ENCODE data around the gene TTC7B.
A peak's percentile ranks its signal among the peaks of the same experiment; 100 is the strongest.

Gene TTC7B

GRCh38 chr14:90499908-90500664 lies 316.1 kb downstream of the TTC7B start:
- no peak for DNase-seq

DNA sequence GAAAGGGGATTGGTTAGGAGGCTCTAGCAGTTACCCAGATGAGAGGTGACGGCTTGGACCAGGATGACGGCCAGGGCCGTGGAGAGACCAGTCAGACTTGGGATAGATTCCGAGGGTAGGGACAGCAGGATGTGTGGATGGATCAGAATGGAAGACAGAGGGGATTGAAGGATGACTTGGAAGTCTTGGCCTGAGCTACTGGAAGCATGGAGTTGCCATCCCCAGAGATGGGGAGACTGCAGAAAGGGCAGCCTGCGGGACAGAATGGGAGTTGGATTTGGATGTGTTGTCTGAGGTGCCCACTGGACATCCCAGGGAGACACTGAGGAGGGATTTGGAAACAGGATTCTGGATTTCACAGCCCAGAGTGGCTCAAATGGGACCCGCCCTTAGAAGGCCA lies 317.1 kb downstream of the TTC7B start:
- DNase-seq = no peak

DNA sequence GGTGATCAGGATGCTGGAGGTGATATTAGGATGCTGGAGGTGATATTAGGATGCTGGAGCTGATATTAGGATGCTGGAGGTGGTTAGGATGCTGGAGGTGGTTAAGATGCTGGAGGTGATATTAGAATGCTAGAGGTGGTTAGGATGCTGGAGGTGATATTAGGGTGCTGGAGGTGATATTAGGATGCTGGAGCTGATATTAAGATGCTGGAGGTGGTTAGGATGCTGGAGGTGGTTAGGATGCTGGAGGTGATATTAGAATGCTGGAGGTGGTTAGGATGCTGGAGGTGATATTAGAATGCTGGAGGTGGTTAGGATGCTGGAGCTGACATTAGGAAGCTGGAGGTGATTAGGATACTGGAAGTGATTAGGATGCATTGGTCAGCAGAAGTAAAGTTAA lies 318.0 kb downstream of the TTC7B start:
- DNase-seq = no peak

GRCh38 chr14:90496379-90496778 lies 319.9 kb downstream of the TTC7B start:
- DNase-seq = no peak

GRCh38 chr14:90495357-90496276 lies 320.6 kb downstream of the TTC7B start:
- peak; percentile 27 for DNase-seq

GRCh38 chr14:90491911-90492531 lies 324.2 kb downstream of the TTC7B start:
- DNase-seq = no peak

DNA sequence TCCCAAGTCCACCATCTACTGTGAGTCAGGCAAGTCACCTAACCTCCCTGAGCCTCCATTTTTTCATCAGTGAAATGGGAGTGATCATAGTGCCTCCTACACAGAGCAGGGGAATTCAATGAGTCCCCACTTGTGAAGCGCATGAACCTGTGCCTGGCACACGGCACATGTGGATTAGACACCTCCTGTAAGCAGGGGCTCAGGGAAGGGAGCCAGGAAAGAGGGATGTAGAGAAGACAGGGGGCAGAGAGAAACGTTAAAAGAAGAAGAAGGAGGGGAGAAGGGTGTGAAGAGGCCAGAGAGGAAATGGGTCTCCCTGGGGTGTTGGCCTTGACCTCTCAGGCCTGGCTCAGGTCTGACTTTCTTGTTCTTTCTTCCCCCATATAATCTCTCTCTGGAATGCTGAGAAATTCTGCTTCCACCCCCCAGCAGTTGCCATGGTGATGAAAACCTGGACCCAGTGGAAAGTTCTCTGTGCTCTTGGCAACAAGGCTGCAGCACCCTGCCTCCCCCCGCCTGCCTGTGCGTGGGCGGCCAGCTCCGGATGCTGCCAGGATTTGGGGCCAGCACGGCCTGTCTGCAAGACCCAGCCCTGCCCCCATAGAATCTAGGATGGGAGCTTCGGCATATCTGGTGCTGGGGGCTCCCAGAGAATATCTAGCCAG lies 324.9 kb downstream of the TTC7B start:
- DNase-seq = no peak

DNA sequence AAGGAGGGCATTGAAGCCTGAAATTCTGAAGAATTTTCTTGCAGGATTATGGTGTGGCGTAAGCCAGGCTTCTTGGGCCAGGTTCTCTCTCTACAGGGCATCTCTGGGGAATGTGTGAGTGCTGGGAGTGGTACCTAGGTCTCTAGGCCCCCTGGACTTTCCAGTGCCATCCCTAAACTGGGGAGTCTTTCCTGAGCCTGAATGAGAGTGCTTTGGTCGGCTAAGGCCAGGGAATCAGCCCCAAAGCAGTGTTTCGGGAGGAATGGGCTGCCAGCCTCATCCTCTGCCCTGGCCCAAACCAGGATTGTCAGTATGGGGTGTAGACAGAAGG lies 325.5 kb downstream of the TTC7B start:
- no peak for DNase-seq

GRCh38 chr14:90489916-90490719 lies 326.1 kb downstream of the TTC7B start:
- no peak for DNase-seq

GRCh38 chr14:90489306-90489705 lies 326.9 kb downstream of the TTC7B start:
- no peak for DNase-seq

DNA sequence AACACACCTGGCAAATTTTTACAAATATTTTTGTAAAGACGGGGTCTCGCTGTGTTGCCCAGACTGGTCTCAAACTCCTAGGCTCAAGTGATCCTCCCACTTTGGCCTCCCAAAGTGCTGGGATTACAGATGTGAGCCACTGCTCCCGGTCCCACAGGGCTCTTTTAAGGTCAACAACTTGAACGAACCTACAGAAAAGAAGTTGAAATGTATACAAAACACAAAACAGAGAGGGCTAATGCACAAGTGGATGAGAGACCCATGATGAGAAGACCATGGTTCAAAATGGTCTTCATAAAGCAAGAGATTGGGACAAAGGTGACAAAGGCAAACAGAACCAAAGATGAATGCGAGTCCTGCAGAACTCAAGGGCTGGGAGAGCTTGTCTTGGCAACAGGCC lies 328.0 kb downstream of the TTC7B start:
- no peak for DNase-seq

- DNase-seq = no peak
Measured at GRCh38 chr14:90487462-90487861, 328.8 kb downstream of the TTC7B start.

- DNase-seq = no peak
Measured at GRCh38 chr14:90487031-90487430, 329.2 kb downstream of the TTC7B start.

DNA sequence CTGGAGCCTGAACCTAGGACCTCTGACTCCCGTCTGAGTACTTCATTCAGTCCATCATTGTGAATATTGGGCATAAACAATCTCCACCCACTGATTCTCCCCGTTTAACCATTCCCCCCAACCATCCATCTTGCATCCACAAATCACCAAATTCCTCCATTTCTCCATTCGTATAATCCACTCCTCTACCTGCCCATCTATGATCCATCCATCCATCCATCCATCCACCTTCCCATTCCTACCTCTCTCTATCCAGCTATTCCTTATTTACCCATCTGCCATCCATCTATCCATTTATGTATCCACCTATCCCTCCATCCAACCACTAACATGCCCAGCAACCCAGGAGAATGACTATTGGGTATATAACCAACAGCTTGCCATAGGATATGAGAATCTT lies 331.9 kb downstream of the TTC7B start:
- no peak for DNase-seq

GRCh38 chr14:90483571-90483974 lies 332.7 kb downstream of the TTC7B start:
- peak; percentile 16 for DNase-seq

- no peak for DNase-seq
Measured at GRCh38 chr14:90483117-90483516, 333.1 kb downstream of the TTC7B start.

DNA sequence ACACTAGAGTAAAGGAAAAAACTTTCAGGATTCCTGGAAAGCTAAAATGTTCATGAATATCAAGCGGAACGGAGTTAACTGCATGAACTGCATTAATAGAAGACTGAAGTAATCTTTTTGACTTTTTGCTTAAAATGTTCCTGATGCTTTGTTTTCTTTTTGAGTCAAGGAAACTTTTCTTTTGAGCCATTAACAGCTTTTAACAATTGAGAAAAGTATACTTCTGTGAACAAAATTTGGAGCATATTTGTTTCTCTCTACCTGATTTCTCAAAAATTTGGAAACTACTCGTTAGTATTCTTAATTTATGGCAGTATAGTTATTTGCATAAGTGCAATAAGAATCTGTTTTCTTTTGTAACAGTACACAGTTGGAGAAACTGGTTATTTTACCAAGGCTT lies 340.9 kb downstream of the TTC7B start:
- DNase-seq = no peak
